ENCODE results near the gene SND1.

Gene SND1

DNA sequence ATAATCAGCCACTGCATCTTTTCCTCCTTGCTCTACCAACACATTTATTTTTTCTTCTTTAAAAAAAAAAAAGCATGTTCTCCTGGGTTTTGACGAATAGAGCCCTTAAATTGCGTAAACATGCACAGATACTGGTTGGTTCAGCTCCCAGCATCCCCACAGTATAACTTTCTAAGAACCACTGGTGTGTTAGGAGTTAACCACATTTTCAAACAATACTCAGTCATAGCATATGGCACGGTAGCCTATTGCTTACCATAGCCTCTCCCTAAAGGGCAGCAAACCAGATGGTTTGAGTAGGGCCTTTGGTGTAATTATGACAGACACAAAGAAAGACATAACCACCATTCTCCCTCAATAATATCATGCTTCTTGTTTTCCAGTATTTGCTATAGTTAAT lies 234.3 kb downstream of the SND1 start:
- no peak overlapping the region for H3K9ac ChIP-seq (ENCODE audit: low read length)
- no peaks in the 10 kb centered on the region for H3K27me3 ChIP-seq (ENCODE audit: control insufficient read depth, insufficient read depth, low read length)
- H3K4me1 ChIP-seq (ENCODE audit: control insufficient read depth, insufficient read depth, low read length) = peaks cover 22% of the 10 kb centered on the region
- H3K36me3 ChIP-seq (ENCODE audit: control insufficient read depth, insufficient read depth, low read length) = peaks cover 8% of the 10 kb centered on the region
- no peaks in the 10 kb centered on the region for H3K9me3 ChIP-seq (ENCODE audit: control insufficient read depth, low read length)
- no peak overlapping the region for H3K4me3 ChIP-seq (ENCODE audit: low read length)

DNA sequence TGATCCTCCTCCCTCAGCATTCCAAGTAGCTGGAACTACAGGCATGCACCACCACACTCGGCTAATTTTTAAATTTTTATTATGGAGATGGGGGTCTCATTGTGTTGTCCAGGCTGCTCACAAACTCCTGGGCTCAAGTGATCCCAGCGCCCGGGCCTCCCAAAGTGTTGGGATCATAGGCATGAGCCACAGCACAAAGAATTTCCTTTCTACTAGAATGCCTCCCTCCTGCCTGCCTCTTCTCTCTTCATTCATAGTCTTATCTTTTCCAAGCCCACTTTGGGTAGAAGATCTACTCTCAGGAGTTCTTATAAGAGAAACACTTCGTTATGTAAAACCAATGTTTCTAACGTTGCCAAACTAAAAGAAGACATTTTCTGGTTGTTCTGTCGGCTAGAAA lies 235.1 kb downstream of the SND1 start:
- Histone ChIP-seq H3K4me1 (ENCODE audit: control insufficient read depth, insufficient read depth, low read length) (peaks cover 25% of the 10 kb centered on the region), H3K4me3 (ENCODE audit: low read length) (no peak overlapping the region), H3K9ac (ENCODE audit: low read length) (no peak overlapping the region), H3K27me3 (ENCODE audit: control insufficient read depth, insufficient read depth, low read length) (no peaks in the 10 kb centered on the region), H3K9me3 (ENCODE audit: control insufficient read depth, low read length) (no peaks in the 10 kb centered on the region), H3K36me3 (ENCODE audit: control insufficient read depth, insufficient read depth, low read length) (peaks cover 8% of the 10 kb centered on the region)

DNA sequence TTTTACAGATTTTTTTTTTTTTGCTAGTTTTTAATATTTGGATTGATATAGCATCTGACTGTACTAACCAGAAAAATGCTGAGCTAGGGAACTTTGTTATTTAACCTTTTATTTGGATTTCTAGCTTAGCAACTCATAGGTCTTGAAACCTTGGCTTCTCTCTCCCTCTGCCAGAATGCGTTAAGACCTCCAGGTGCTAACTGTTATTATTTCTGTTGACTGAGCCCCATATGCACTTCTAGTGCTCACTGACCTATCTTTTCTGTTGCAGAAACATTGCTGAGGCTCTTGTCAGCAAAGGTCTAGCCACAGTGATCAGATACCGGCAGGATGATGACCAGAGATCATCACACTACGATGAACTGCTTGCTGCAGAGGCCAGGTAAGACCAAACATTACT lies 235.6 kb downstream of the SND1 start:
- Histone ChIP-seq H3K9ac (ENCODE audit: low read length) (no peak overlapping the region), H3K4me1 (ENCODE audit: control insufficient read depth, insufficient read depth, low read length) (peaks cover 25% of the 10 kb centered on the region)

DNA sequence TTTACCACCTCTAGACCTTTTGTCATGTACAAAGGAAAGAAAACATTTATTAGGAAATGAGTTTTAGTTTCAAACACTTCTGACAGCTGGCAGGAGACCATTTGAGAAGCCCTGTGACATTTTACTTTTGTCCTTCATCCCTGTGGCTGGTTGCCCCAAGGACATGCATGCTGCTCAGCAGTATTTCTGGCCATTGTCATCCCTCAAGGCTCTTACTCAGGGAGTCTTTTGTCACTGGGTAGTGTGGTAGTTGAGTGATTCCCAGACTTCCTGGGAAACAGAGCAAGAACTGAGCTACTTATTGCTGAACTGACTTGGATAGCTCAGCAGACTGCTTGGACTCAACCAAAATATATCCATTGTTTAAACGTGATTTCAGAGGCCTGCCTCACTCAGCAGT lies 236.4 kb downstream of the SND1 start:
- no peak overlapping the region for H3K9ac ChIP-seq (ENCODE audit: low read length)
- no peaks in the 10 kb centered on the region for H3K27me3 ChIP-seq (ENCODE audit: control insufficient read depth, insufficient read depth, low read length)
- H3K9me3 ChIP-seq (ENCODE audit: control insufficient read depth, low read length) = no peaks in the 10 kb centered on the region
- no peak overlapping the region for H3K4me3 ChIP-seq (ENCODE audit: low read length)
- peaks cover 8% of the 10 kb centered on the region for H3K36me3 ChIP-seq (ENCODE audit: control insufficient read depth, insufficient read depth, low read length)
- H3K4me1 ChIP-seq (ENCODE audit: control insufficient read depth, insufficient read depth, low read length) = peaks cover 25% of the 10 kb centered on the region

More for the DNA sequence above, 235.6 kb downstream of the SND1 start:
- Histone ChIP-seq H3K4me3 (ENCODE audit: low read length) (no peak overlapping the region), H3K36me3 (ENCODE audit: control insufficient read depth, insufficient read depth, low read length) (peaks cover 8% of the 10 kb centered on the region), H3K9me3 (ENCODE audit: control insufficient read depth, low read length) (no peaks in the 10 kb centered on the region), H3K27me3 (ENCODE audit: control insufficient read depth, insufficient read depth, low read length) (no peaks in the 10 kb centered on the region)

DNA sequence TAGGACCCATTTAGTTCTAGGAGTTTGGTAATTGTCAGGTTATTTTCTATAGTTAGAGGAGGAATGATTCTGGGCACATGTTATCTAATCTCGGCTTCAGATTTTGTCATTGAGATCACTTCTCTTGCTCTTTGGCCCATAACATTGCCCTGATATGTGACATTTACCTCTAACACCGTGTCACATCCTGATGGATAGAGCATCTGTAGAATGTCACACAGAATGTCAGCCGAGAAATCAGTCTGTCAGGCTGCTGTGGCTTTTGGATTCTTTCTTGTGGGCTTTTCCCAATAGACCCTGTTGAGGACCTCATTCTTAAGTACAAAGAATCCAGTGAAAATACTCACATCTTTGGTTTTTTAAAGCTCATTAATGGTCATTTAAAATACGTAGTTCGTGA lies 236.8 kb downstream of the SND1 start:
- Histone ChIP-seq H3K9me3 (ENCODE audit: control insufficient read depth, low read length) (no peaks in the 10 kb centered on the region), H3K4me1 (ENCODE audit: control insufficient read depth, insufficient read depth, low read length) (peaks cover 25% of the 10 kb centered on the region), H3K27me3 (ENCODE audit: control insufficient read depth, insufficient read depth, low read length) (no peaks in the 10 kb centered on the region)

DNA sequence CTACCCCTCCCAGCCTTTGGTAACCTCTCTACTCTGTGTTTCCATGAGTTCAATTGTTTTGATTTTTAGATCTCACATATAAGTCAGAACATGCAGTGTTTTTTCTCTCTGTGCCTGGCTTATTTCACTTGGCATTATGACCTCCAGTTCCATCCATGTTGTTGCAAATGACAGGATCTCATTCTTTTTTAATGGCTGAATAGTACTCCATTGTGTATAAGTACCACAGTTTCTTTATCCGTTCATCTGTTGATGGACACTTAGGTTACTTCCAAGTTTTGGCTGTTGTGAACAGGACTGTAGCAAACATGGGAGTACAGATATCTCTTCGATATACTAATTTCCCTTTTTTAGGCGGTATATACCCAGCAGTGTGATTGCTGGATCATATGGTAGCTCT lies 237.7 kb downstream of the SND1 start:
- no peaks in the 10 kb centered on the region for H3K27me3 ChIP-seq (ENCODE audit: control insufficient read depth, insufficient read depth, low read length)
- H3K36me3 ChIP-seq (ENCODE audit: control insufficient read depth, insufficient read depth, low read length) = peaks cover 8% of the 10 kb centered on the region
- H3K9ac ChIP-seq (ENCODE audit: low read length) = no peak overlapping the region
- peaks cover 25% of the 10 kb centered on the region for H3K4me1 ChIP-seq (ENCODE audit: control insufficient read depth, insufficient read depth, low read length)
- no peaks in the 10 kb centered on the region for H3K9me3 ChIP-seq (ENCODE audit: control insufficient read depth, low read length)
- no peak overlapping the region for H3K4me3 ChIP-seq (ENCODE audit: low read length)

More for the DNA sequence above, 236.8 kb downstream of the SND1 start:
- no peak overlapping the region for H3K9ac ChIP-seq (ENCODE audit: low read length)
- peaks cover 8% of the 10 kb centered on the region for H3K36me3 ChIP-seq (ENCODE audit: control insufficient read depth, insufficient read depth, low read length)
- H3K4me3 ChIP-seq (ENCODE audit: low read length) = no peak overlapping the region

DNA sequence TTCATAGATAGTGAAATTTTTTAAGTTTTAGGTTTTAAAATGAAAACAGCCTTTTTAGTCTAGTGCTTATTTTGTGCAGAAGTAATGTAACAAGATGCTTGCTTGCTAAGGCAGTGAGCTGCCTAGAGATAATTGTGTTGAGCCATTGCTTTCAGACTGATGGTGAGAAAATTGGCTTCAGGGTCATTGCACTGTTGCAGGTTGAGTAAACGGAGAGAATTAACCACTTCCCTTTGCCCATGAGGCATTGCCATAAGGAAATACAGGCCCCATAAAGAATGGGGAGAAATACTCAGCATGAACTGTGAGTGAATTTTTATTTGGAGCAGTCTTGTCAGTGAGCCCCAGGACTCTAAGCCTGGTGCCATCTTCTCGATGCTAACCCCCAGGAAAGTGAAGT lies 238.7 kb downstream of the SND1 start:
- Histone ChIP-seq H3K4me1 (ENCODE audit: control insufficient read depth, insufficient read depth, low read length) (peaks cover 18% of the 10 kb centered on the region), H3K9ac (ENCODE audit: low read length) (no peak overlapping the region), H3K27me3 (ENCODE audit: control insufficient read depth, insufficient read depth, low read length) (no peaks in the 10 kb centered on the region), H3K36me3 (ENCODE audit: control insufficient read depth, insufficient read depth, low read length) (peaks cover 8% of the 10 kb centered on the region), H3K4me3 (ENCODE audit: low read length) (no peak overlapping the region), H3K9me3 (ENCODE audit: control insufficient read depth, low read length) (no peaks in the 10 kb centered on the region)

DNA sequence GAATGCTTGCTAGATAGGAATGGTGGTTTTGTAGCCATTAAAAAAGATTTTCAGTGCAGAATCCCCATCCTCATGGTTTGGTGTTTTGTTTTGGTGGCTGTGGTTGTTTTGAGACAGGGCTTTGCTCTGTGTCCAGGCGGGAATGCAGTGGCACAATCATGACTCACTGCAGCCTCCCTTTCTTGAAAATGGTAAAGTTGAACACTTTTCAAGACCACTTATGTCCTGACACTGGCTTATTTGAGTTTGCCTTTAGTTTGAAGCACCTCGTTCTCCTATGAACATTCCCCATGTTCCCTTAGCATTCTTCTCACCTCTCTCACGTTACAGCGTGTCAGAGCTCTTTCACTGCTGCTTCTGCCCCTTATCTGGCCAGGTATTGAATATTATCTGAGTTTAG lies 239.2 kb downstream of the SND1 start:
- H3K4me3 ChIP-seq (ENCODE audit: low read length) = no peak overlapping the region
- peaks cover 14% of the 10 kb centered on the region for H3K4me1 ChIP-seq (ENCODE audit: control insufficient read depth, insufficient read depth, low read length)
- H3K27me3 ChIP-seq (ENCODE audit: control insufficient read depth, insufficient read depth, low read length) = no peaks in the 10 kb centered on the region
- no peaks in the 10 kb centered on the region for H3K9me3 ChIP-seq (ENCODE audit: control insufficient read depth, low read length)
- H3K9ac ChIP-seq (ENCODE audit: low read length) = no peak overlapping the region
- peaks cover 8% of the 10 kb centered on the region for H3K36me3 ChIP-seq (ENCODE audit: control insufficient read depth, insufficient read depth, low read length)

DNA sequence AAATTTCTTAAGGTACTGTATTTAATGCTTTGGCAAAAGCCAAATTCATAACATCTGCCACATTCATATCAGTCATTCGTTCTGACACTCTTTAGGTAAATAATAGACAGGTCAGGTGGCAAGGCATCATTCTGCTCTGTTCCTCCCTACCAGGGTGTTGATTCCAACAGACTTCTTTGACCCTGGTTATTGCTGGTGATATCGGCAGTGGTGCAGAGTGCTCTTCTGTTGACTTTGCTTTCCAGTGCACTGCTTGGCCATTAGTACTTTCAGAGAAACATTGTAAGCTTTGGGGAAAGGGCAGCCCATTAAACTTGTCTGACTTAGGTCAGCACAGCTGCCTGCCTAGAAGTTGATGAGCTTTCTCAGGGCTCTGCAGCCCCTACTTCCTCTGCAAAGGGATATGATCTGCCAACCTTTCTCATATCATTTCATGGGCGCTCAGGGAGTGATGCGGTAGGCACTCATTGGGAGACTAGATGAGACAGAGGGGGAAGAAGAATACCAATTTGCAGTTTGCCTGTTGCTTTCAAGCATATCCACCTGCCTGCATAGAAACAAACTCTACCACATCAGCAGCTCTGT lies 240.0 kb downstream of the SND1 start:
- Histone ChIP-seq H3K36me3 (ENCODE audit: control insufficient read depth, insufficient read depth, low read length) (peaks cover 8% of the 10 kb centered on the region), H3K9me3 (ENCODE audit: control insufficient read depth, low read length) (no peaks in the 10 kb centered on the region), H3K4me1 (ENCODE audit: control insufficient read depth, insufficient read depth, low read length) (peaks cover 9% of the 10 kb centered on the region), H3K27me3 (ENCODE audit: control insufficient read depth, insufficient read depth, low read length) (no peaks in the 10 kb centered on the region), H3K9ac (ENCODE audit: low read length) (no peak overlapping the region), H3K4me3 (ENCODE audit: low read length) (no peak overlapping the region)

DNA sequence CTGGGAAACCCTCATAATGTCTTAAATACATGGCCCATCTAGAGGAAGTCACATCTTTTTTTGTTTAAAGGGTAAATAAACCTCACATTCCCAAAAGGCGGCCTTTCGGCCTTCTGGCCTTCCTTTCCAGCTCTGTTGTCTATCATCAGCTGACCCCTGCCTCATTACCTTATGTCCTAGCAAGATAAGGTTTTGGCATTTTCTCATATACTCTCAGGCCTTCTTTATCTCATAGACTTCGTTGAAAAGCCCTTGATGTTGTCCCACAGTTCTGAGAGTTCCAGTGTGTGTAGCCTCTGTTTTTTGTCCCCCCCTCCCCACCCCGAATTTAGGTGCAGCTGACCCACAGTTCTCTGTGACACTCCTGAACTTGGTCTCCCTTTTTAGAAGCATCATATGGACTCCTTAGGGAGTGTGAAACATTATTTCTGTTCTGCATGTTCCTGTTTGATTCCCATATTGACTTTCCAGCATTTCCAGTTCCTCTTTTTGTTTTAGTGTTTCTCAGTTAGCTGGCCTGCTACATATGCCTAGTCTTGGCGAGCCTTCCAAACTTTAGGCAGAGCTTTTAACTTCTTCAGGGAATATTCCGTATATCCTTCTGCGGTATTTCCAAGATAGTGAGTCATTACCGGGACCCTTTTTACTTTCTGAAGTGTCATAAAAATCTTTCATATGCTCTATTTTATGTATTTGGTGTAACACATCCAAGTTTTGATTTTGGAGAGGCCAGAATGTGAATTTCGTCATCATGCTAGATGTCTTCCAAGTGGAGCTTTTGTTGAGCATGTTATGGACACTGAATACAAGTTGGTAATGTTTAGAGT lies 240.7 kb downstream of the SND1 start:
- no peaks in the 10 kb centered on the region for H3K9me3 ChIP-seq (ENCODE audit: control insufficient read depth, low read length)
- H3K27me3 ChIP-seq (ENCODE audit: control insufficient read depth, insufficient read depth, low read length) = no peaks in the 10 kb centered on the region
- H3K4me3 ChIP-seq (ENCODE audit: low read length) = no peak overlapping the region
- H3K9ac ChIP-seq (ENCODE audit: low read length) = no peak overlapping the region
- peaks cover 8% of the 10 kb centered on the region for H3K36me3 ChIP-seq (ENCODE audit: control insufficient read depth, insufficient read depth, low read length)
- peaks cover 9% of the 10 kb centered on the region for H3K4me1 ChIP-seq (ENCODE audit: control insufficient read depth, insufficient read depth, low read length)

DNA sequence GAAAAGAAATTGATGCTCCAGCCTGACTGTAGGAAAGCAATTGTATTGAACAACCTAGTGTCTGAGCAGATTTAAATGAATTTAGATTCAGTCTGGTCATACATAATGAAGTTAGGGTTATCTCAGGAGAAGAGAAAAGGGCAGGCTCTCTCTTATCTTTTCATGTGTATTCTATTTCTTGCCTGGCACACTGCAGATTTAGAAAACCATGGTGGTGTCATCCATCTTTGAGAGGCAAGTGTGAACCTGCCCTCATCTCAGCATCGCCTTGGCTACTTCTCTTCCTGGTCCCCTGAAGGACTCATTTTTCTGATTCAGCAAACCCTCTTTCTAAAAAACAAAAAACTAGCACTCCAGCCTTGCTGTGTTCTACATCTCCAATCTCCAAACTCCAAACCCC lies 241.6 kb downstream of the SND1 start:
- H3K4me3 ChIP-seq (ENCODE audit: low read length) = no peak overlapping the region
- no peaks in the 10 kb centered on the region for H3K9me3 ChIP-seq (ENCODE audit: control insufficient read depth, low read length)
- peaks cover 4% of the 10 kb centered on the region for H3K36me3 ChIP-seq (ENCODE audit: control insufficient read depth, insufficient read depth, low read length)
- H3K4me1 ChIP-seq (ENCODE audit: control insufficient read depth, insufficient read depth, low read length) = peaks cover 9% of the 10 kb centered on the region
- no peaks in the 10 kb centered on the region for H3K27me3 ChIP-seq (ENCODE audit: control insufficient read depth, insufficient read depth, low read length)
- H3K9ac ChIP-seq (ENCODE audit: low read length) = no peak overlapping the region

DNA sequence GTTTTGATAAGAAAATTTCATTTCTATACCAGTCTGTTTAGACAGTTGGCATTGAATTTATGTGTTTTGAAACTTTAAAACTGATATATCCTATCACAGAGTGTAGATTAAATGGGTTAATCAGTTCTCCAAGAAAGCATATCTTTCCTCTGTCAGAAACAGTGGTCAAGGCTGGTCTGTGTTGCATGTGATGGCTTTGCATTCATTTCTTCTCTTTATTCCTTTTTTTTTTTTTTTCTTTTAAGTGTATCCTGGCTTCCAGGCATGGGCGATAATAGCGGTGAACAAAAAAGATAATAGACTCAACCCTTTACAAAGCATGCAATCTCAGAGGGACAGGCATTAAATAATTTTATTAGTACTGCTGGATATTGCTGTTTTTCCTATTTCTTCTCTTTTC lies 242.6 kb downstream of the SND1 start:
- Histone ChIP-seq H3K4me3 (ENCODE audit: low read length) (no peak overlapping the region), H3K27me3 (ENCODE audit: control insufficient read depth, insufficient read depth, low read length) (no peaks in the 10 kb centered on the region), H3K9ac (ENCODE audit: low read length) (no peak overlapping the region), H3K9me3 (ENCODE audit: control insufficient read depth, low read length) (no peaks in the 10 kb centered on the region), H3K36me3 (ENCODE audit: control insufficient read depth, insufficient read depth, low read length) (no peaks in the 10 kb centered on the region), H3K4me1 (ENCODE audit: control insufficient read depth, insufficient read depth, low read length) (peaks cover 9% of the 10 kb centered on the region)
